C4-2B (cell line): ENCODE results near the gene ASPHD2.

ENCODE experiments used
- ZFX ChIP-seq: fragments of 450-650 bp; IDR thresholded peaks from 2 replicates; pipeline ENCODE4 v1.6.1; 2017
- TF ChIP-seq, protein P1 (sequence below): fragments of 450-650 bp; conservative IDR thresholded peaks from 2 replicates; pipeline ENCODE4 v1.5.1; 2017; ENCODE audit warnings: mild to moderate bottlenecking

DNA sequence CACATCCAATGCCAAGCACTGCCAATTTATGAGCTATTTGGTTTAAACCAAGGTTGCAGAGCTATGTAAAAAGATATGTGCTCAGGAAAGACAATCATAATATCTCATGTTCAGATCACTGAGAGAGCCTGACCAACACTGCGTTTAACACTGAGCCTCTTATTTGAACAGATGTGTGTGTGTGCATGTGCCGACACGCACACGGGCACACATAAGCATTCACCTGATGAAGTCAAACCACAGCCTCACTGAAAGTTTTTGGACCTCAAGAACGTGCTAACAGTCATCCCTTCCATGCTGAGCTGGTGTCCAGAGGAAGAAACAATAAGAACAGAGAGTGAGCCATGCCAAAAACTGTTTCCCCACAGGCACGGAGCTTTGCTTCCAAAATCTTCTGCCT is 31.1 kb downstream of the ASPHD2 start:
- TF ChIP-seq, protein P1, sequence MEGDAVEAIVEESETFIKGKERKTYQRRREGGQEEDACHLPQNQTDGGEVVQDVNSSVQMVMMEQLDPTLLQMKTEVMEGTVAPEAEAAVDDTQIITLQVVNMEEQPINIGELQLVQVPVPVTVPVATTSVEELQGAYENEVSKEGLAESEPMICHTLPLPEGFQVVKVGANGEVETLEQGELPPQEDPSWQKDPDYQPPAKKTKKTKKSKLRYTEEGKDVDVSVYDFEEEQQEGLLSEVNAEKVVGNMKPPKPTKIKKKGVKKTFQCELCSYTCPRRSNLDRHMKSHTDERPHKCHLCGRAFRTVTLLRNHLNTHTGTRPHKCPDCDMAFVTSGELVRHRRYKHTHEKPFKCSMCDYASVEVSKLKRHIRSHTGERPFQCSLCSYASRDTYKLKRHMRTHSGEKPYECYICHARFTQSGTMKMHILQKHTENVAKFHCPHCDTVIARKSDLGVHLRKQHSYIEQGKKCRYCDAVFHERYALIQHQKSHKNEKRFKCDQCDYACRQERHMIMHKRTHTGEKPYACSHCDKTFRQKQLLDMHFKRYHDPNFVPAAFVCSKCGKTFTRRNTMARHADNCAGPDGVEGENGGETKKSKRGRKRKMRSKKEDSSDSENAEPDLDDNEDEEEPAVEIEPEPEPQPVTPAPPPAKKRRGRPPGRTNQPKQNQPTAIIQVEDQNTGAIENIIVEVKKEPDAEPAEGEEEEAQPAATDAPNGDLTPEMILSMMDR = no peak
- no peak for TF ChIP-seq ZFX
